HG02938 (cell line): ENCODE results near the gene AFF3.

Experiments used
- ATAC-seq: cut with Tn5 transposase; IDR thresholded peaks from one replicate; pipeline ENCODE4 v1.9.1; 2021; ENCODE audit warnings: mild to moderate bottlenecking, moderate library complexity; ENCODE audit not compliant: unreplicated experiment

Gene AFF3

GRCh38 chr2:100151310-100151709 is 8.9 kb upstream of the AFF3 start:
- no peak for ATAC-seq

GRCh38 chr2:100148883-100149282 is 6.5 kb upstream of the AFF3 start:
- no peak for ATAC-seq

- ATAC-seq: no peak
Measured at GRCh38 chr2:100146657-100146960, 4.2 kb upstream of the AFF3 start.

- ATAC-seq: no peak
Measured at GRCh38 chr2:100145893-100146656, 3.7 kb upstream of the AFF3 start.

GRCh38 chr2:100143286-100143685 is 896 bp upstream of the AFF3 start:
- no peak for ATAC-seq

GRCh38 chr2:100141906-100142305 is 484 bp downstream of the AFF3 start:
- ATAC-seq: peak; percentile 13

GRCh38 chr2:100140582-100140981 is 1.8 kb downstream of the AFF3 start:
- ATAC-seq: no peak

- ATAC-seq: no peak
Measured at GRCh38 chr2:100137866-100138570, 4.4 kb downstream of the AFF3 start.

GRCh38 chr2:100137318-100137717 is 5.1 kb downstream of the AFF3 start:
- ATAC-seq: no peak

GRCh38 chr2:100136310-100136709 is 6.1 kb downstream of the AFF3 start:
- no peak for ATAC-seq

- no peak for ATAC-seq
Measured at GRCh38 chr2:100135415-100135814, 7.0 kb downstream of the AFF3 start.

- no peak for ATAC-seq
Measured at GRCh38 chr2:100130595-100131391, 11.6 kb downstream of the AFF3 start.

GRCh38 chr2:100126897-100127401 is 15.4 kb downstream of the AFF3 start:
- ATAC-seq: no peak

- no peak for ATAC-seq
Measured at GRCh38 chr2:100126201-100126600, 16.2 kb downstream of the AFF3 start.

GRCh38 chr2:100125626-100126025 is 16.8 kb downstream of the AFF3 start:
- ATAC-seq: no peak

GRCh38 chr2:100124761-100125160 is 17.6 kb downstream of the AFF3 start:
- ATAC-seq: no peak

GRCh38 chr2:100121124-100121718 is 21.2 kb downstream of the AFF3 start:
- ATAC-seq: no peak

- ATAC-seq: no peak
Measured at GRCh38 chr2:100119235-100119634, 23.2 kb downstream of the AFF3 start.

- peak; percentile 88 for ATAC-seq
Measured at GRCh38 chr2:100113990-100114433, 28.4 kb downstream of the AFF3 start.

- no peak for ATAC-seq
Measured at GRCh38 chr2:100110614-100111000, 31.8 kb downstream of the AFF3 start.

GRCh38 chr2:100109986-100110613 is 32.3 kb downstream of the AFF3 start:
- no peak for ATAC-seq
